Heart left ventricle (tissue), 16 donors: ENCODE measurements around the gene CCDC181. TPM values are rescaled to one million over a fixed set of nuclear protein-coding genes. Genes with fewer than 3 reads are reported as not detected.
"Not testable (repeated sequence)": the region's sequence is repeated elsewhere in the genome, so short reads cannot be mapped to it uniquely, and the experiment has no call there.

Source experiments
- ATAC-seq, 4 donors: fragments of 200-7000 bp; cut with Tn5 transposase; one replicate each; pipeline ENCODE4 v1.9.1; 2020 to 2022; ENCODE audit warnings: moderate library complexity in 4 of 4, mild to moderate bottlenecking in 3 of 4, moderate number of reproducible peaks in 1 of 4
- DNase-seq, 5 donors: peaks; one replicate each; pipeline ENCODE4 v3.0.0-alpha.2; 2020
- H3K27ac ChIP-seq, 12 donors: fragments of 200-600 bp; sonication (generic) in 4 of 12; one replicate each; pipeline versions ENCODE4 v1.5.0 to v1.8.0; 2016 to 2022; ENCODE audit warnings: mild to moderate bottlenecking in 2 of 12
- H3K27me3 ChIP-seq, 9 donors: fragments of 200-600 bp; sonication (generic) in 2 of 9; one replicate each; pipeline versions ENCODE4 v1.5.1 to v1.8.0; 2016 to 2022; ENCODE audit warnings: mild to moderate bottlenecking in 3 of 9
- H3K36me3 ChIP-seq, 9 donors: fragments of 200-600 bp; sonication (generic) in 2 of 9; one replicate each; pipeline versions ENCODE4 v1.5.0 to v1.8.0; 2018 to 2022; ENCODE audit warnings: mild to moderate bottlenecking in 2 of 9
- H3K4me1 ChIP-seq, 12 donors: fragments of 200-600 bp; sonication (generic) in 4 of 12; one replicate each; pipeline versions ENCODE4 v1.5.0 to v1.8.0; 2016 to 2022; ENCODE audit warnings: mild to moderate bottlenecking in 3 of 12
- H3K4me3 ChIP-seq, 12 donors: fragments of 200-600 bp; sonication (generic) in 4 of 12; one replicate each; pipeline versions ENCODE4 v1.5.0 to v1.8.0; 2017 to 2022; ENCODE audit warnings: mild to moderate bottlenecking in 9 of 12, moderate library complexity in 4 of 12
- H3K9me3 ChIP-seq, 12 donors: fragments of 200-600 bp; sonication (generic) in 4 of 12; one replicate each; pipeline versions ENCODE4 v1.5.0 to v1.8.0; 2016 to 2022; ENCODE audit warnings: mild to moderate bottlenecking in 1 of 12
- POLR2A ChIP-seq, 2 donors: fragments of 450-650 bp; IDR thresholded peaks; one replicate each; pipeline ENCODE4 v1.6.1; 2017; ENCODE audit warnings: antibody characterized with exemption in 2 of 2, mild to moderate bottlenecking in 2 of 2, moderate library complexity in 2 of 2
- WGBS, 4 donors: extraction: QIAGEN DNeasy Blood & Tissue Kit in 2 of 4; methylation state at CpG; one replicate each; pipeline versions ENCODE4 v1.1.5 to v1.1.7; 2013 to 2018; 5-methylcytosine and 5-hydroxymethylcytosine counted together
- intact Hi-C, 10 donors: fragments of 100-400 bp; cut with DNase I; formaldehyde crosslinking; loops; one replicate each; pipeline versions ENCODE4 v1.11.1 to v1.14.2; 2022
- polyA plus RNA-seq, 2 donors: library from polyadenylated mRNA; stranded (reverse); fragments of 200-250 nt; gene quantifications; one replicate each; pipeline ENCODE4 v1.2.3, GENCODE V29; 2013
- total RNA-seq, 9 donors: library from RNA; depleted of rRNA in 2 of 9; stranded (reverse); fragments of >200 nt in 2 of 9; fragmentation: NEBNext Ultra II Directional in 3 of 9; extraction: Animal tissue kit (Norgen Biotek cat#: 25700) in 3 of 9; gene quantifications; one replicate each; pipeline versions ENCODE4 v1.1.0 to v1.2.4, GENCODE V29; 2016 to 2023
- TF ChIP-seq, protein P1 (sequence below), 12 donors: fragments of 200-600 bp; sonication (generic) in 4 of 12; IDR thresholded peaks; one replicate each; pipeline versions ENCODE4 v1.5.0 to v1.8.0; 2018 to 2022; ENCODE audit warnings: antibody characterized with exemption in 12 of 12, mild to moderate bottlenecking in 5 of 12
- donor health status: ischemic (EF 13 %, LVEDD 7.1; RV severe dilation, severe dysfunction).
- donor health status: healthy with polysubstance abuse.
- donor health status: DM: no; HTN: yes; CAD: no.
- donor health status: DM: no; HTN: no; CAD: no.
- donor health status: ischemic (EF 25% LVEDD 6.9; RV normal size, moderate dysfunction).
- donor health status: ischemic (EF 25% LVEDD 5.7; RV mildly dilated, moderate dysfunction).
- donor health status: healthy.
- donor health status: DM: yes; HTN: yes; CAD: no.
- donor health status: ischemic (EF 35%, LVEDD 5.7; RV mildly dilated, moderate dysfunction).
- donor health status: nonischemic (EF 11% LVEDD 7.7; RV severe dilation, severe dysfunction).
- donor health status: DM: yes; HTN: yes; CAD: no.
- donor health status: PGD.
- donor health status: ischemic (EF 29% LVEDD 5.4; RV normal size, mild dysfunction).
- donor health status: nonischemic (EF 23%, LVEDD 6.1; RV moderate dilation, normal function).

The CCDC181 gene
- total and polyA plus RNA-seq, 11 donors: 0.24 to 1.8 (median 1.2) TPM

DNA sequence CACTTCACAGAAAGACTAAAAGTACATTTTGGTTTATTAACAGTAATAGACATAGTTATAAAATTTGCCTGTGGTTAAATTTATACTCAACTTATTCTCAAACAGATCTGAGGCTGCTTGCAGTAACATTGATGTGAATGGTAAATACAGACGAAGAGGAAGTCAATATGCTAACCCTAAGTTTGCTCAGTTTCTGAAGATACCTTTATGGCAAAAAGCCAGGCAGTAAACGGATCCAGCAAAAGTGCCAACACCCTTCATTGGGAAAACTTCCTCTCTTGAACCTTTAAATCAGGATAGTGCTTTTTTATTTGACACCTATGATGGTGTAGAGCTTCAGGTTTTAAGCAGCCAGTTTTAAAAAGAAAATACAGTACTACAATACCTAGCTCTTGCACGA, 16.6 kb upstream of the CCDC181 start:
- Histone ChIP-seq H3K27me3 (peaks cover 0 to 5% (median 0%) of the 10 kb centered on the region in 9 donors), H3K9me3 (no peaks in the 10 kb centered on the region), H3K4me1 (no peaks in the 10 kb centered on the region), H3K27ac (no peak overlapping the region), H3K4me3 (no peak overlapping the region), H3K36me3 (no peaks in the 10 kb centered on the region)
- WGBS, 4 donors: 55 to 62% (median 59%) methylated on average over 3 of the region's 3 CpGs
- DNase-seq: no peak
- no peak for ATAC-seq
- TF ChIP-seq POLR2A (IDR thresholded peaks at IDR 0.05): no peak
- TF ChIP-seq, protein P1, sequence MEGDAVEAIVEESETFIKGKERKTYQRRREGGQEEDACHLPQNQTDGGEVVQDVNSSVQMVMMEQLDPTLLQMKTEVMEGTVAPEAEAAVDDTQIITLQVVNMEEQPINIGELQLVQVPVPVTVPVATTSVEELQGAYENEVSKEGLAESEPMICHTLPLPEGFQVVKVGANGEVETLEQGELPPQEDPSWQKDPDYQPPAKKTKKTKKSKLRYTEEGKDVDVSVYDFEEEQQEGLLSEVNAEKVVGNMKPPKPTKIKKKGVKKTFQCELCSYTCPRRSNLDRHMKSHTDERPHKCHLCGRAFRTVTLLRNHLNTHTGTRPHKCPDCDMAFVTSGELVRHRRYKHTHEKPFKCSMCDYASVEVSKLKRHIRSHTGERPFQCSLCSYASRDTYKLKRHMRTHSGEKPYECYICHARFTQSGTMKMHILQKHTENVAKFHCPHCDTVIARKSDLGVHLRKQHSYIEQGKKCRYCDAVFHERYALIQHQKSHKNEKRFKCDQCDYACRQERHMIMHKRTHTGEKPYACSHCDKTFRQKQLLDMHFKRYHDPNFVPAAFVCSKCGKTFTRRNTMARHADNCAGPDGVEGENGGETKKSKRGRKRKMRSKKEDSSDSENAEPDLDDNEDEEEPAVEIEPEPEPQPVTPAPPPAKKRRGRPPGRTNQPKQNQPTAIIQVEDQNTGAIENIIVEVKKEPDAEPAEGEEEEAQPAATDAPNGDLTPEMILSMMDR (IDR thresholded peaks at IDR 0.05): no peak
- intact Hi-C loops: no loop called here

DNA sequence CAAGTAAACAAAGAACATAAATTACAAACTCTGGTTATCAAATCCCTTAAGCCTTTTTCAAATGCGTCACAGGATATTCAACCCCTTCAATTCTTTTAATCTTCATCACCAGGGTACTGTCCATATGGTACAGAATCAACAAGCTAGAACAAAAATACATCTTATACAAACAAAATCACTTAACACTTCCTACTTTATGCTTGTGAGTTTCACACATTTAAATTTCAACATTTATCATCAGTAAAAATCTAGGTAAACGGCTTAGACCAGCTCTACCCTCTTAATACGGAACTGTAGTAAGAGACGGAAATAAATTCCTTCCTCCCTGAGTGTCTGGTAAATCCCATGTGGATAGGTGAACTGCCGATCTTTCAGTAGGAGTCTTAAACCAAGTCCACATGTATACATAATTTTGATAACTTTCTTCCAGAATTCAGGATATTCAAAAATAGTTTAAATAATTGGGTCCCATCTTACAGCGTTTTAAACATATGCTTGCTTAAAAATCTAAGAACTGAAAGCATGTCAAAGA, 1.0 kb downstream of the CCDC181 start:
- intact Hi-C loops: no loop called here
- Histone ChIP-seq H3K9me3 (no peaks in the 10 kb centered on the region), H3K4me3 (peak overlapping the region in 7 of 12 donors; percentile 49 to 73 (median 57)), H3K27ac (no peak overlapping the region), H3K4me1 (peaks cover 0 to 13% (median 0%) of the 10 kb centered on the region in 12 donors), H3K27me3 (peaks cover 0 to 9% (median 0%) of the 10 kb centered on the region in 9 donors), H3K36me3 (no peaks in the 10 kb centered on the region)
- ATAC-seq (no peak), DNase-seq (no peak)
- WGBS, 4 donors: 37 to 50% (median 47%) methylated on average over 6 of the region's 6 CpGs
- TF ChIP-seq, protein P1 (IDR thresholded peaks at IDR 0.05): no peak
- TF ChIP-seq POLR2A (IDR thresholded peaks at IDR 0.05): no peak

DNA sequence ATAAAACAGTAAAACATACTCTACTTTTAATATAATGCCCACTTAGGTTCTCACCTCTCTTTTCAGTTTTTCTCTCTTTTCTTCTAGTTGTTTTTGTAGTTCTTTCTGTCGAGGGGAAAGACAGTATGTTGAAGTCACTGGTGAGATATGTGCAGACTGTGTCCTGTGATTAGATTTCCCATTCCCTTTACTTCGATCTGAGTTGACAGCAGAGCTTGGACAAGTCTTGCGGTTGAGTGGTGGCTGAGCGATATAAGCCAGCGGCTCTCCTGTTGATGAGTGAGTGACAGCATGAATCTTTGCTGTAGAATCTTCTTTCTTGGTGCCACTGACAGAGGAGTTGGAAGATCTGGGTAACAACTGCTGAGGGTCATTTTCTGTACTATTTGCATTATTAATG, 6.0 kb downstream of the CCDC181 start:
- intact Hi-C loops: no loop called here
- Histone ChIP-seq H3K36me3 (no peaks in the 10 kb centered on the region), H3K4me3 (no peak overlapping the region), H3K4me1 (peaks cover 0 to 1% (median 0%) of the 10 kb centered on the region in 12 donors), H3K27ac (no peak overlapping the region), H3K27me3 (peaks cover 0 to 3% (median 0%) of the 10 kb centered on the region in 9 donors), H3K9me3 (no peaks in the 10 kb centered on the region)
- ATAC-seq: no peak
- WGBS, 4 donors: 66 to 75% (median 67%) methylated on average over 5 of the region's 5 CpGs
- no peak for DNase-seq
- TF ChIP-seq, protein P1 (IDR thresholded peaks at IDR 0.05): no peak
- no peak for TF ChIP-seq POLR2A (IDR thresholded peaks at IDR 0.05)

DNA sequence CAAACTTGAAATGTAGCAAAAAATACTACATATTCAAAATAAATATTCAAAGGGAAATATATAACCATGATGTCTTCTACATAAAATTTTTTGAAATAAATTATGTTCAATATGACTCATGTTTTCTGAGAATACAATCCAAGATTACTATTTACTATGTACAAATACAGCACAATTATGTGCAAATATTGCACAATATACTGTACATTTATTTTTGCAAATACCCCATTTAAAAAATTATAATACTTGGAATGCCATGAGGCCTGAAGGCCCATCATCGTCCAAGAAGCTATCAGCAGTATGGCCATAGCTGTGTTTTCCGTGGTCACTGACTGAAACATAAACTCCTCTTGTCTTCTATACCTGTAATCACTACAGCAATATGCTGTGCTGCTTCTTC, 12.3 kb downstream of the CCDC181 start:
- Histone ChIP-seq H3K4me1 (no peaks in the 10 kb centered on the region), H3K27me3 (no peaks in the 10 kb centered on the region), H3K36me3 (no peaks in the 10 kb centered on the region), H3K27ac (no peak overlapping the region), H3K9me3 (peaks cover 0 to 35% (median 9%) of the 10 kb centered on the region in 12 donors), H3K4me3 (no peak overlapping the region)
- 90 to 97% (median 91%) methylated on average over 2 of the region's 2 CpGs for WGBS, 4 donors
- TF ChIP-seq, protein P1 (IDR thresholded peaks at IDR 0.05): no peak
- TF ChIP-seq POLR2A (IDR thresholded peaks at IDR 0.05): no peak
- ATAC-seq: no peak
- DNase-seq: no peak
- intact Hi-C loops: no loop called here

DNA sequence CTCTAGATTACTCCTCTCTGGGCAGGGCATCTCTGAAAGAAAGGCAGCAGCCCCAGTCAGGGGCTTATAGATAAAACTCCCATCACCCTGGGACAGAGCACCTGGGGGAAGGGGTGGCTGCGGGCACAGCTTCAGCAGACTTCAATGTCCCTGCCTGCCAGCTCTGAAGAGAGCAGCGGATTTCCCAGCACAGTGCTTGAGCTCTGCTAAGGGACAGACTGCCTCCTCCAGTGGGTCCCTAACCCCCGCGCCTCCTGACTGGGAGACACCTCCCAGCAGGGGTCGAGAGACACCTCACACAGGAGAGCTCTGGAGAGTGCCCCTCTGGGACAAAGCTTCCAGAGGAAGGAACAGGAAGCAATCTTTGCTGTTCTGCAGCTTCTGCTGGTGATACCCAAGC, 18.9 kb downstream of the CCDC181 start:
- not testable (repeated sequence) for H3K4me1 ChIP-seq

DNA sequence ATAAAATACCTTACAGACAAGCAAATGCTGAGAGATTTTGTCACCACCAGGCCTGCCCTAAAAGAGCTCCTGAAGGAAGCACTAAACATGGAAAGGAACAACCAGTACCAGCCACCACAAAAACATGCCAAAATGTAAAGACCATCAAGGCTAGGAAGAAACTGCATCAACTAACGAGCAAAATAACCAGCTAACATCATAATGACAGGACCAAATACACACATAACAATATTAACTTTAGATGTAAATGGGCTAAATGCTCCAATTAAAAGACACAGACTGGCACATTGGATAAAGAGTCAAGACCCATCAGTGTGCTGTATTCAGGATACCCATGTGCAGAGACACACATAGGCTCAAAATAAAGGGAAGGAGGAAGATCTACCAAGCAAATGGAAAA, 24.7 kb downstream of the CCDC181 start:
- H3K27me3 ChIP-seq, H3K27ac ChIP-seq, DNase-seq, H3K4me1 ChIP-seq, H3K4me3 ChIP-seq, ATAC-seq, intact Hi-C loops, H3K36me3 ChIP-seq: not testable (repeated sequence)
- WGBS, 4 donors: 91 to 100% (median 96%) methylated on average over 1 of the region's 1 CpG
- H3K9me3 ChIP-seq: peaks cover 0 to 57% (median 20%) of the 10 kb centered on the region in 12 donors

More for the DNA sequence above, 18.9 kb downstream of the CCDC181 start:
- WGBS, 4 donors: 87 to 93% (median 92%) methylated on average over 3 to 5 of the region's 5 CpGs
- DNase-seq, H3K36me3 ChIP-seq, ATAC-seq, H3K27ac ChIP-seq, H3K27me3 ChIP-seq, intact Hi-C loops, H3K4me3 ChIP-seq: not testable (repeated sequence)
- peaks cover 0 to 95% (median 34%) of the 10 kb centered on the region in 12 donors for H3K9me3 ChIP-seq
